Chondrocyte (in vitro differentiated cells): ENCODE data around the gene SPG11. TPM values are rescaled to one million over a fixed set of nuclear protein-coding genes. Genes with fewer than 3 reads are reported as not detected.

Experiments used
- DNase-seq: peaks from one replicate; pipeline ENCODE4 v3.0.0; 2021; ENCODE audit warnings: mixed read lengths, low spot score
- H3K27ac Mint-ChIP-seq: one replicate; pipeline ENCODE4 v1.8.0; 2021; ENCODE audit warnings: mild to moderate bottlenecking, moderate library complexity, mixed read lengths; ENCODE audit not compliant: unreplicated experiment
- H3K27me3 Mint-ChIP-seq: 2 replicates; pipeline ENCODE4 v1.8.0; 2021; ENCODE audit warnings: low read depth, mixed read lengths
- H3K36me3 Mint-ChIP-seq: 2 replicates; pipeline ENCODE4 v1.8.0; 2021; ENCODE audit warnings: low read depth, mixed read lengths
- H3K4me1 Mint-ChIP-seq: 2 replicates; pipeline ENCODE4 v1.8.0; 2021; ENCODE audit warnings: low read depth, mild to moderate bottlenecking, mixed read lengths
- H3K4me3 Mint-ChIP-seq: one replicate; pipeline ENCODE4 v1.8.0; 2021; ENCODE audit warnings: mild to moderate bottlenecking, moderate library complexity, mixed read lengths; ENCODE audit not compliant: unreplicated experiment
- H3K9me3 Mint-ChIP-seq: 2 replicates; pipeline ENCODE4 v1.8.0; 2021; ENCODE audit warnings: low read depth, mixed read lengths
- CTCF ChIP-seq: fragments of 200-600 bp; sonication (generic); IDR thresholded peaks from 2 replicates; pipeline ENCODE4 v1.5.0; 2021; ENCODE audit warnings: antibody characterized with exemption, mild to moderate bottlenecking, moderate library complexity
- total RNA-seq: library from RNA; stranded (reverse); gene quantifications from 3 replicates; pipeline ENCODE4 v1.2.1, GENCODE V29; 2021

The SPG11 gene
- total RNA-seq, 1 donor from 2014 or later = 45.4 TPM

- Mint-ChIP-seq H3K27ac (no peak overlapping the region), H3K4me1 (peaks cover 11% of the 10 kb centered on the region), H3K9me3 (no peaks in the 10 kb centered on the region), H3K27me3 (peaks cover 36% of the 10 kb centered on the region), H3K4me3 (no peak overlapping the region), H3K36me3 (peaks cover 2% of the 10 kb centered on the region)
- TF ChIP-seq CTCF = no peak
- no peak for DNase-seq
Measured at GRCh38 chr15:44682211-44682610, 18.7 kb upstream of the SPG11 start.

GRCh38 chr15:44676676-44677075, 13.2 kb upstream of the SPG11 start:
- peaks cover 47% of the 10 kb centered on the region for H3K27me3 Mint-ChIP-seq
- no peaks in the 10 kb centered on the region for H3K9me3 Mint-ChIP-seq
- DNase-seq = no peak
- H3K4me3 Mint-ChIP-seq = no peak overlapping the region
- no peak for TF ChIP-seq CTCF
- no peak overlapping the region for H3K27ac Mint-ChIP-seq
- no peaks in the 10 kb centered on the region for H3K4me1 Mint-ChIP-seq
- no peaks in the 10 kb centered on the region for H3K36me3 Mint-ChIP-seq

- no peak for TF ChIP-seq CTCF
- Mint-ChIP-seq H3K27me3 (peaks cover 41% of the 10 kb centered on the region), H3K4me1 (no peaks in the 10 kb centered on the region), H3K36me3 (no peaks in the 10 kb centered on the region), H3K4me3 (no peak overlapping the region), H3K27ac (no peak overlapping the region), H3K9me3 (no peaks in the 10 kb centered on the region)
- DNase-seq = no peak
Measured at GRCh38 chr15:44675911-44676310, 12.4 kb upstream of the SPG11 start.

- no peaks in the 10 kb centered on the region for H3K9me3 Mint-ChIP-seq
- no peak overlapping the region for H3K4me3 Mint-ChIP-seq
- no peak for TF ChIP-seq CTCF
- no peak for DNase-seq
- H3K36me3 Mint-ChIP-seq = no peaks in the 10 kb centered on the region
- H3K27ac Mint-ChIP-seq = no peak overlapping the region
- no peaks in the 10 kb centered on the region for H3K4me1 Mint-ChIP-seq
- H3K27me3 Mint-ChIP-seq = peaks cover 37% of the 10 kb centered on the region
Measured at GRCh38 chr15:44673639-44674038, 10.2 kb upstream of the SPG11 start.

- Mint-ChIP-seq H3K27me3 (peaks cover 29% of the 10 kb centered on the region), H3K27ac (no peak overlapping the region), H3K4me1 (no peaks in the 10 kb centered on the region), H3K4me3 (no peak overlapping the region), H3K36me3 (no peaks in the 10 kb centered on the region), H3K9me3 (no peaks in the 10 kb centered on the region)
- DNase-seq = no peak
- TF ChIP-seq CTCF = no peak
Measured at GRCh38 chr15:44670087-44670950, 6.9 kb upstream of the SPG11 start.
